Mucosa of descending colon (tissue), 3 donors: ENCODE results near the gene FBXO28. TPM values are rescaled to one million over a fixed set of nuclear protein-coding genes. Genes with fewer than 3 reads are reported as not detected.
"Not testable (repeated sequence)": the region's sequence is repeated elsewhere in the genome, so short reads cannot be mapped to it uniquely, and the experiment has no call there.

Experiments used
- ATAC-seq: fragments of 200-7000 bp; cut with Tn5 transposase; one replicate; pipeline ENCODE4 v1.9.1; 2020; ENCODE audit warnings: mild to moderate bottlenecking, moderate library complexity
- DNase-seq, 3 donors: peaks; one replicate each; pipeline ENCODE4 v3.0.0-alpha.2; 2020
- H3K36me3 ChIP-seq: fragments of 200-600 bp; one replicate; pipeline ENCODE4 v1.8.0; 2021; ENCODE audit warnings: low read depth, mild to moderate bottlenecking
- H3K4me1 ChIP-seq: fragments of 200-600 bp; one replicate; pipeline ENCODE4 v1.8.0; 2021; ENCODE audit warnings: low read depth, mild to moderate bottlenecking
- H3K4me3 ChIP-seq: fragments of 200-600 bp; one replicate; pipeline ENCODE4 v1.8.0; 2021; ENCODE audit warnings: mild to moderate bottlenecking
- H3K9me3 ChIP-seq: fragments of 200-600 bp; one replicate; pipeline ENCODE4 v1.8.0; 2021; ENCODE audit warnings: mild to moderate bottlenecking
- intact Hi-C, 2 donors: fragments of 100-400 bp; cut with DNase I in 1 of 2; cut with micrococcal nuclease in 1 of 2; formaldehyde crosslinking; loops; one replicate each; pipeline versions ENCODE4 v1.11.0 to v1.11.1; 2022; cut with DNase I, micrococcal nuclease
- total RNA-seq, 3 donors: library from RNA; stranded (reverse); fragmentation: NEBNext Ultra II Directional in 2 of 3; extraction: Animal tissue kit (Norgen Biotek cat#: 25700) in 2 of 3; gene quantifications; one replicate each; pipeline versions ENCODE4 v1.2.1 to v1.2.4, GENCODE V29; 2021 to 2023
- TF ChIP-seq, protein P1 (sequence below): fragments of 200-600 bp; IDR thresholded peaks from one replicate; pipeline ENCODE4 v1.8.0; 2022; ENCODE audit warnings: antibody characterized with exemption, mild to moderate bottlenecking
- donor health status: DM: no; HTN: no; CAD: no; lungs with moderate emphysema.
- donor health status: DM: no; HTN: no; CAD: no.
- donor health status: DM: no; HTN: yes; CAD: no.

The FBXO28 gene
- total RNA-seq, 3 donors from 2014 or later = 31.5 to 35.0 (median 31.6) TPM

DNA sequence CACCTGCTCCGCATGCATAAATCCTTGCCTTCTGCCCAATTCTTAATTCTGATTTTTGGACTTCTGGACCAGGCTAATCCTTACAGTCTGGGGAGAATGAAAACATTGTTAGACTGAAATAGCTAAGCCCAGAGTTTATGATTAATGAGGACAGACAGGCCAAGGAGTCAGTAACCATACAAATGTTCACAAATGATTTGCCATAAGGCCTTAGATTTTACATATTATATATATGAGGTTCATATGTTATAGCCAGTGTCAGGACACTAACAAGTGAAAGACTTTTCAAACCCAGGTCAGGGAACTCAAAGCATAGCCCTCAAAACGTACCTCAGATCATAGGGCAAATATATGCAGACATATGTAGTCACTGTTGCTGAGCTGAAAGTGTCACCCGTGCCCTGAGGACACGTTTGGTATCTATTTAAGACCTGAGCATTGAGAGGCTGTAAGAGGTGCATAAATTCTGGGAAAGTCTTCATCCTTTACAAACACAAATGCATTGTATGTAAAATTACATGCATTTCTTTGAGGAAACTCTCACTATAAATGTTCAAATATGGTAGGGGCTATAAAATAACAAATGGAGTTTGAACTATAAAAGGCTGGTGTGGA lies 45.3 kb upstream of the FBXO28 start:
- TF ChIP-seq, protein P1, sequence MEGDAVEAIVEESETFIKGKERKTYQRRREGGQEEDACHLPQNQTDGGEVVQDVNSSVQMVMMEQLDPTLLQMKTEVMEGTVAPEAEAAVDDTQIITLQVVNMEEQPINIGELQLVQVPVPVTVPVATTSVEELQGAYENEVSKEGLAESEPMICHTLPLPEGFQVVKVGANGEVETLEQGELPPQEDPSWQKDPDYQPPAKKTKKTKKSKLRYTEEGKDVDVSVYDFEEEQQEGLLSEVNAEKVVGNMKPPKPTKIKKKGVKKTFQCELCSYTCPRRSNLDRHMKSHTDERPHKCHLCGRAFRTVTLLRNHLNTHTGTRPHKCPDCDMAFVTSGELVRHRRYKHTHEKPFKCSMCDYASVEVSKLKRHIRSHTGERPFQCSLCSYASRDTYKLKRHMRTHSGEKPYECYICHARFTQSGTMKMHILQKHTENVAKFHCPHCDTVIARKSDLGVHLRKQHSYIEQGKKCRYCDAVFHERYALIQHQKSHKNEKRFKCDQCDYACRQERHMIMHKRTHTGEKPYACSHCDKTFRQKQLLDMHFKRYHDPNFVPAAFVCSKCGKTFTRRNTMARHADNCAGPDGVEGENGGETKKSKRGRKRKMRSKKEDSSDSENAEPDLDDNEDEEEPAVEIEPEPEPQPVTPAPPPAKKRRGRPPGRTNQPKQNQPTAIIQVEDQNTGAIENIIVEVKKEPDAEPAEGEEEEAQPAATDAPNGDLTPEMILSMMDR = no peak
- H3K36me3 ChIP-seq = no peaks in the 10 kb centered on the region
- ATAC-seq (no peak), DNase-seq (no peak)
- peaks cover 16% of the 10 kb centered on the region for H3K4me1 ChIP-seq
- intact Hi-C loops = no loop called here
- H3K4me3 ChIP-seq = no peak overlapping the region
- H3K9me3 ChIP-seq = no peaks in the 10 kb centered on the region

DNA sequence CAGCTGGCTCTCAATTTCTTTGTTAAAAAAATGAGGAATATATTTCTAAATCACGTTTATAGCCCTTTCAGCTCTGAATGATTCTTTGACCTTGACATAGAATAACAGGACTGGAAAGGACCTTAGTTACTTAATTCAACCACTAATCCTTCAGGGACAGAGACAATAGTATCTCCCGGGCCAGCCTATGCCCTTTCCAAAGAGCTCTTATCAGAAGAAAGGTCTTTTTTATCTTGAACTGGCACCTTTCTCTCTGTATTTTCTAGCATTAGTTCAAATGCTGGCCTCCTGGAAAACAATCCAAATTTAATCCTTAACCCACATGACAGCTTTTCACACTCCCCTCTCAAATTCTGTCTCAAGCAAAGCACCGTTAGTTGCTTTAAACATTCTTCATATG lies 44.8 kb upstream of the FBXO28 start:
- Histone ChIP-seq H3K36me3 (no peaks in the 10 kb centered on the region), H3K4me1 (peaks cover 16% of the 10 kb centered on the region), H3K9me3 (no peaks in the 10 kb centered on the region), H3K4me3 (no peak overlapping the region)
- ATAC-seq = no peak
- no peak for DNase-seq
- TF ChIP-seq, protein P1 = no peak
- intact Hi-C loops = no loop called here

GRCh38 chr1:224070521-224070920 lies 43.4 kb upstream of the FBXO28 start:
- TF ChIP-seq, protein P1 = no peak
- ATAC-seq = no peak
- Histone ChIP-seq H3K4me3 (no peak overlapping the region), H3K4me1 (peaks cover 16% of the 10 kb centered on the region), H3K9me3 (no peaks in the 10 kb centered on the region), H3K36me3 (no peaks in the 10 kb centered on the region)
- intact Hi-C loops = no loop called here
- DNase-seq = no peak

- TF ChIP-seq, protein P1 = no peak
- Histone ChIP-seq H3K4me1 (no peaks in the 10 kb centered on the region), H3K9me3 (no peaks in the 10 kb centered on the region), H3K4me3 (no peak overlapping the region), H3K36me3 (no peaks in the 10 kb centered on the region)
- intact Hi-C loops = no loop called here
- no peak for ATAC-seq
- no peak for DNase-seq
These were observed 37.5 kb upstream of the FBXO28 start for GRCh38 chr1:224076407-224076806.

GRCh38 chr1:224079644-224080043 lies 34.3 kb upstream of the FBXO28 start:
- peak; percentile 91 for ATAC-seq
- H3K9me3 ChIP-seq = not testable (repeated sequence)

GRCh38 chr1:224080115-224080774 lies 33.7 kb upstream of the FBXO28 start:
- ATAC-seq = peak; percentile 59
- TF ChIP-seq, protein P1 = no peak
- Histone ChIP-seq H3K4me3 (no peak overlapping the region), H3K36me3 (no peaks in the 10 kb centered on the region), H3K4me1 (no peaks in the 10 kb centered on the region), H3K9me3 (no peaks in the 10 kb centered on the region)
- DNase-seq = no peak
- intact Hi-C loops = no loop called here

More at GRCh38 chr1:224079644-224080043, 34.3 kb upstream of the FBXO28 start:
- H3K36me3 ChIP-seq, intact Hi-C loops, H3K4me1 ChIP-seq, DNase-seq, H3K4me3 ChIP-seq: not testable (repeated sequence)
